ENCODE measurements around the gene VIPR2.

The VIPR2 gene

GRCh38 chr7:159026271-159027055 lies 118.2 kb downstream of the VIPR2 start:
- FAIRE-seq, result no peak
- TF ChIP-seq POLR2A (IDR thresholded peaks at IDR 0.05; ENCODE audit: low read depth, low read length), result no peak
- no peak for DNase-seq (ENCODE audit: insufficient read length, low spot score)

GRCh38 chr7:159025161-159025779 lies 119.4 kb downstream of the VIPR2 start:
- DNase-seq (ENCODE audit: insufficient read length, low spot score), result no peak
- FAIRE-seq, result no peak
- TF ChIP-seq POLR2A (IDR thresholded peaks at IDR 0.05; ENCODE audit: low read depth, low read length), result no peak

GRCh38 chr7:159024280-159024951 lies 120.3 kb downstream of the VIPR2 start:
- TF ChIP-seq POLR2A (IDR thresholded peaks at IDR 0.05; ENCODE audit: low read depth, low read length), result no peak
- no peak for DNase-seq (ENCODE audit: insufficient read length, low spot score)
- FAIRE-seq, result no peak

GRCh38 chr7:159023746-159024145 lies 120.9 kb downstream of the VIPR2 start:
- TF ChIP-seq POLR2A (IDR thresholded peaks at IDR 0.05; ENCODE audit: low read depth, low read length), result no peak
- no peak for DNase-seq (ENCODE audit: insufficient read length, low spot score)
- FAIRE-seq, result no peak

GRCh38 chr7:159023206-159023605 lies 121.5 kb downstream of the VIPR2 start:
- FAIRE-seq, result no peak
- DNase-seq (ENCODE audit: insufficient read length, low spot score), result no peak
- no peak for TF ChIP-seq POLR2A (IDR thresholded peaks at IDR 0.05; ENCODE audit: low read depth, low read length)

GRCh38 chr7:159022238-159022993 lies 122.3 kb downstream of the VIPR2 start:
- FAIRE-seq, result no peak
- TF ChIP-seq POLR2A (IDR thresholded peaks at IDR 0.05; ENCODE audit: low read depth, low read length), result no peak
- DNase-seq (ENCODE audit: insufficient read length, low spot score), result no peak

GRCh38 chr7:159020987-159021386 lies 123.7 kb downstream of the VIPR2 start:
- no peak for DNase-seq (ENCODE audit: insufficient read length, low spot score)
- FAIRE-seq, result no peak
- no peak for TF ChIP-seq POLR2A (IDR thresholded peaks at IDR 0.05; ENCODE audit: low read depth, low read length)

GRCh38 chr7:159019111-159019510 lies 125.6 kb downstream of the VIPR2 start:
- no peak for DNase-seq (ENCODE audit: insufficient read length, low spot score)
- FAIRE-seq, result no peak
- TF ChIP-seq POLR2A (IDR thresholded peaks at IDR 0.05; ENCODE audit: low read depth, low read length), result no peak

- DNase-seq (ENCODE audit: insufficient read length, low spot score) (no peak), FAIRE-seq (no peak)
- TF ChIP-seq POLR2A (IDR thresholded peaks at IDR 0.05; ENCODE audit: low read depth, low read length), result no peak
Measured at GRCh38 chr7:159017741-159018140, 126.9 kb downstream of the VIPR2 start.

GRCh38 chr7:159017210-159017609 lies 127.5 kb downstream of the VIPR2 start:
- FAIRE-seq, result no peak

GRCh38 chr7:159016591-159016990 lies 128.1 kb downstream of the VIPR2 start:
- TF ChIP-seq POLR2A (IDR thresholded peaks at IDR 0.05; ENCODE audit: low read depth, low read length), result no peak
- FAIRE-seq (no peak), DNase-seq (ENCODE audit: insufficient read length, low spot score) (no peak)

More at GRCh38 chr7:159017210-159017609, 127.5 kb downstream of the VIPR2 start:
- TF ChIP-seq POLR2A (IDR thresholded peaks at IDR 0.05; ENCODE audit: low read depth, low read length), result no peak
- DNase-seq (ENCODE audit: insufficient read length, low spot score), result no peak

GRCh38 chr7:159015454-159016410 lies 128.9 kb downstream of the VIPR2 start:
- DNase-seq (ENCODE audit: insufficient read length, low spot score), result no peak
- FAIRE-seq, result no peak

GRCh38 chr7:159015081-159015453 lies 129.6 kb downstream of the VIPR2 start:
- no peak for DNase-seq (ENCODE audit: insufficient read length, low spot score)
- TF ChIP-seq POLR2A (IDR thresholded peaks at IDR 0.05; ENCODE audit: low read depth, low read length), result no peak
- FAIRE-seq, result no peak

More at GRCh38 chr7:159015454-159016410, 128.9 kb downstream of the VIPR2 start:
- TF ChIP-seq POLR2A (IDR thresholded peaks at IDR 0.05; ENCODE audit: low read depth, low read length), result no peak
